Fibroblast of skin of left quadriceps (primary cell): ENCODE measurements around the gene ELOB.

Experiments
- DNase-seq, 2 experiments: peaks; one replicate each; pipeline ENCODE4 v3.0.0-alpha.2; 2013; ENCODE audit warnings: low read depth in 2 of 2

ELOB gene

GRCh38 chr16:2777231-2777902 lies at the start of gene ELOB:
Gene ELOB (minus strand): TSS chr16:2777280. CDS start chr16:2777239, 41 bp downstream.
- DNase-seq: peak; percentile 56 to 58

- no peak for DNase-seq
These were observed 48.8 kb upstream of the ELOB start for GRCh38 chr16:2825906-2826305.

GRCh38 chr16:2825049-2825742 lies 48.1 kb upstream of the ELOB start:
- DNase-seq: no peak

GRCh38 chr16:2824626-2825025 lies 47.5 kb upstream of the ELOB start:
- DNase-seq: no peak

- DNase-seq: no peak
These were observed 45.4 kb upstream of the ELOB start for GRCh38 chr16:2822496-2822895.

GRCh38 chr16:2822158-2822495 lies 45.0 kb upstream of the ELOB start:
- DNase-seq: no peak

- no peak for DNase-seq
These were observed 44.5 kb upstream of the ELOB start for GRCh38 chr16:2821487-2822157.

- no peak for DNase-seq
These were observed 43.9 kb upstream of the ELOB start for GRCh38 chr16:2820836-2821486.

GRCh38 chr16:2819939-2820835 lies 43.1 kb upstream of the ELOB start:
- no peak for DNase-seq

GRCh38 chr16:2819179-2819938 lies 42.3 kb upstream of the ELOB start:
- DNase-seq: no peak

GRCh38 chr16:2818272-2818876 lies 41.3 kb upstream of the ELOB start:
- DNase-seq: no peak

GRCh38 chr16:2817340-2818271 lies 40.5 kb upstream of the ELOB start:
- no peak for DNase-seq

GRCh38 chr16:2816751-2817339 lies 39.8 kb upstream of the ELOB start, which contains the start of gene PRSS21:
Gene PRSS21 (plus strand): TSS chr16:2817237. CDS start chr16:2817269, 32 bp downstream.
- no peak for DNase-seq

GRCh38 chr16:2815299-2815771 lies 38.3 kb upstream of the ELOB start:
- no peak for DNase-seq

- DNase-seq: no peak
These were observed 37.6 kb upstream of the ELOB start for GRCh38 chr16:2814551-2815298.

- no peak for DNase-seq
These were observed 36.7 kb upstream of the ELOB start for GRCh38 chr16:2813771-2814221.

GRCh38 chr16:2811703-2812471 lies 34.8 kb upstream of the ELOB start:
- no peak for DNase-seq
